Measurements from ENCODE around the gene GRK5. TPM values are rescaled to one million over a fixed set of nuclear protein-coding genes. Genes with fewer than 3 reads are reported as not detected.

Gene GRK5
- total RNA-seq, 1 donor from 2014 or later: 2.8 TPM

GRCh38 chr10:119395280-119396007 lies 188.1 kb downstream of the GRK5 start:
- Histone ChIP-seq H3K27me3 (ENCODE audit: control insufficient read depth, insufficient read depth, low read length) (no peaks in the 10 kb centered on the region), H3K36me3 (ENCODE audit: control insufficient read depth, insufficient read depth, low read length) (no peaks in the 10 kb centered on the region), H3K4me3 (ENCODE audit: low read depth, low read length) (no peak overlapping the region)
- DNase-seq (ENCODE audit: low read depth): no peak
- no peak for TF ChIP-seq CTCF (IDR thresholded peaks at IDR 0.05; ENCODE audit: insufficient read depth, low read length, poor library complexity, severe bottlenecking)

GRCh38 chr10:119396008-119396708 lies 188.8 kb downstream of the GRK5 start:
- no peak for DNase-seq (ENCODE audit: low read depth)
- no peaks in the 10 kb centered on the region for H3K36me3 ChIP-seq (ENCODE audit: control insufficient read depth, insufficient read depth, low read length)
- no peaks in the 10 kb centered on the region for H3K27me3 ChIP-seq (ENCODE audit: control insufficient read depth, insufficient read depth, low read length)
- no peak overlapping the region for H3K4me3 ChIP-seq (ENCODE audit: low read depth, low read length)
- no peak for TF ChIP-seq CTCF (IDR thresholded peaks at IDR 0.05; ENCODE audit: insufficient read depth, low read length, poor library complexity, severe bottlenecking)

DNA sequence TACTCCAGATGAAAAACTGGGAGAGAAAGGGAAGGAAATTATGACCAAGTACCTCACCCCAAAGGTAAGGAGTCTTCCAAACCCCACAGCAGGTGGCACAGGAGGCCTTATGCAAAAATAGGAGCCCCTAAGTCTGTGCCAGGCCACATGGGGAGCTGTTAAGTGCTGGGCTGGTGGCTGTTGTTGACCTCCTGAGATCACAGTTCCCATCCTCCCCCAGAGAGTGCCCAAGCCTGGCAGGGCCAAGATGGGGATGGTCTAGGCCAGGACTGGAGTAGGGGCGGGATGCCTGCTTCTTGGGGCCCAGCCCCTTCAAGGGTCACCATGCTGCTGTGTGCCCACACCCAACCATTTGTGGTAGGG lies 189.3 kb downstream of the GRK5 start:
- TF ChIP-seq CTCF (IDR thresholded peaks at IDR 0.05; ENCODE audit: insufficient read depth, low read length, poor library complexity, severe bottlenecking): no peak
- Histone ChIP-seq H3K36me3 (ENCODE audit: control insufficient read depth, insufficient read depth, low read length) (no peaks in the 10 kb centered on the region), H3K27me3 (ENCODE audit: control insufficient read depth, insufficient read depth, low read length) (no peaks in the 10 kb centered on the region), H3K4me3 (ENCODE audit: low read depth, low read length) (no peak overlapping the region)
- no peak for DNase-seq (ENCODE audit: low read depth)

DNA sequence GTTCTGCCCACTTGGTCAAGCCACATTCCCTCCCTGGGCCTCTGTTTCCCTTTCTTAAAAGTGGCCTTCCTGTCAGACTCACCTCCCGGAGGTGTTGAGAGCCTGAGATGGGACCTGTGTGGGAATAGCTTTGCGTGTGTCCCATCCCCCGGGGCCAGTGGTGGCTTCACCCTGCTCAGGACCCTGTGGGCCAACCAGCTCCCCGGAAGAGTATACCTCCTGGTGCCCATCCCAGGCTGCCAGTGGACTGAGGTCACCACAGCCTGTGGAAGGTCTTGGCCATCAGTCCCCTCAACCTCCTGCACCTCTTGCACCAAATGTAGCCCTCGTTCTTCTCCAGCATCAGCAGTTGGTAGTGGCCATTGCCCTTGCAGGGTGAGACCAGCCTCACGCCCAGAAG lies 190.0 kb downstream of the GRK5 start:
- no peak for DNase-seq (ENCODE audit: low read depth)
- TF ChIP-seq CTCF (IDR thresholded peaks at IDR 0.05; ENCODE audit: insufficient read depth, low read length, poor library complexity, severe bottlenecking): no peak
- no peak overlapping the region for H3K4me3 ChIP-seq (ENCODE audit: low read depth, low read length)
- no peaks in the 10 kb centered on the region for H3K27me3 ChIP-seq (ENCODE audit: control insufficient read depth, insufficient read depth, low read length)
- no peaks in the 10 kb centered on the region for H3K36me3 ChIP-seq (ENCODE audit: control insufficient read depth, insufficient read depth, low read length)

GRCh38 chr10:119398996-119399395 lies 191.6 kb downstream of the GRK5 start:
- TF ChIP-seq CTCF (IDR thresholded peaks at IDR 0.05; ENCODE audit: insufficient read depth, low read length, poor library complexity, severe bottlenecking): no peak
- Histone ChIP-seq H3K36me3 (ENCODE audit: control insufficient read depth, insufficient read depth, low read length) (no peaks in the 10 kb centered on the region), H3K4me3 (ENCODE audit: low read depth, low read length) (no peak overlapping the region), H3K27me3 (ENCODE audit: control insufficient read depth, insufficient read depth, low read length) (no peaks in the 10 kb centered on the region)
- no peak for DNase-seq (ENCODE audit: low read depth)
